Memory B cell (primary cell): Measurements from ENCODE around the gene DUSP14.
A peak's percentile ranks its signal among the peaks of the same experiment; 100 is the strongest.
"Not testable (repeated sequence)": the region's sequence is repeated elsewhere in the genome, so short reads cannot be mapped to it uniquely, and the experiment has no call there.

Experiments used
- ATAC-seq: fragments of 150-1000 bp; cut with Tn5 transposase; 2 replicates; pipeline ENCODE4 v1.10.0; 2021; ENCODE audit warnings: low read depth, mild to moderate bottlenecking, moderate library complexity
- DNase-seq, 2 donors: peaks; one replicate each; pipeline ENCODE4 v3.0.0; 2022; ENCODE audit warnings: low spot score in 2 of 2
- H3K27ac Mint-ChIP-seq: one replicate; pipeline ENCODE4 v1.8.0; 2022; ENCODE audit warnings: mild to moderate bottlenecking, moderate library complexity, mixed read lengths
- H3K27me3 Mint-ChIP-seq: one replicate; pipeline ENCODE4 v1.8.0; 2022; ENCODE audit warnings: mixed read lengths
- H3K36me3 Mint-ChIP-seq: one replicate; pipeline ENCODE4 v1.8.0; 2022; ENCODE audit warnings: mild to moderate bottlenecking, mixed read lengths
- H3K4me1 Mint-ChIP-seq: one replicate; pipeline ENCODE4 v1.8.0; 2022; ENCODE audit warnings: mixed read lengths
- H3K4me3 Mint-ChIP-seq: one replicate; pipeline ENCODE4 v1.8.0; 2022; ENCODE audit warnings: mild to moderate bottlenecking, moderate library complexity, mixed read lengths
- H3K9me3 Mint-ChIP-seq: one replicate; pipeline ENCODE4 v1.8.0; 2022; ENCODE audit warnings: mixed read lengths

DUSP14 gene

DNA sequence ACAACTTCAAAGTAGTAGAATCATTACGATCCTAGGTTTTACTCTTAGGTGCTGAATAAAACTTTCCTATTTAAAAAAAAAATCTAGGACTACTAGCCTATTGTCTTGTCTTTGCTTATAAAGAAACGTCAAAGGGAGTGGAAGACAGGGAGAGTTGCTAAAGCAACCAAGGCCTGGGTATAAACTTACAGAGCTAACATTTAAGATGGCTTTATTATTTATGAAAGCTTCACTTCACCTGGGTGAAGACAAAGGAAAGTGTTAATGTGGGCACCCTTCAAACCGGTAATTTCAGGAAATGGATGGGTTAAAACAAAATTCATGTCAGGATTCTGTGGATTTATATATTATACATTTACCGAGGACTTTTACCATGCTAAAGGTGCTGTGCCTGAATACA lies 2.5 kb downstream of the DUSP14 start:
- no peaks in the 10 kb centered on the region for H3K9me3 Mint-ChIP-seq
- H3K27me3 Mint-ChIP-seq, result no peaks in the 10 kb centered on the region
- peaks cover 14% of the 10 kb centered on the region for H3K4me1 Mint-ChIP-seq
- no peak overlapping the region for H3K4me3 Mint-ChIP-seq
- no peak for DNase-seq
- H3K27ac Mint-ChIP-seq, result no peak overlapping the region
- no peak for ATAC-seq
- no peaks in the 10 kb centered on the region for H3K36me3 Mint-ChIP-seq

DNA sequence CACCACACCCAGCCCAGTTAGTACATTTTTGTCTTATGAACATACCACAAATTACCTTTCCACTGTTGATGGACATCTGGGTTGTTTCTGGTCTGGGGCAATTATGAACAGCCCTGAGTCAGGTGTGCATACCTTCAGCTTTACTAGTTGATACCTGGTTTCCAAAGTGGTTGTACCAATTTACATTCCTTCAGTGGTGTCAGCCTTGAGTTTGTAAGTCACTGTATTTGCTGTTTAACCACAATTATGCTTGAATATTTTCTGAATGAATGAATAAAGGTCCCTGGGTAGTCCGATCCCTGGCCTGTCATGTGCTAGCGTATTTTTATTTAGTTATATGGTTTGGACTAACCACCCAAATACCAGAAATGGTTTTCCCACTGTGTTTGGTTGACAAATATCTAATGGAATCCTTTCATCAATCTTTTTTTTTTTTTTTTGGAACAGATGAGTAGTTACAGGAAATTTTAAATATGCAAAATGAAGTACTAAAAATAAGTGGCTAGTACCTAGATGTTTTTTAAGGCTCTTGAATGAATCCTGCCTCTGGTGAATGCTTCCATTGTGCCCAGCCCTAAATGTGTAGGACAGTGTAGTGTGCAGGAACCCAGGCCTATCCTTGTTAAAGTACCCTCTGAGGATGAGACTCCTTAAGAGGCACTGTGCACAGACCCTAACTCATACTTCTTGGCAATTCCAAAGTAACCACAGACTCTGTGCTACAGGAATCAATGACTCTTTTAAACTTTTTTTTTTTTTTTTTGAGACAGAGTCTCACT lies 3.7 kb downstream of the DUSP14 start:
- DNase-seq (no peak), ATAC-seq (no peak)
- no peak overlapping the region for H3K4me3 Mint-ChIP-seq
- no peak overlapping the region for H3K27ac Mint-ChIP-seq
- no peaks in the 10 kb centered on the region for H3K36me3 Mint-ChIP-seq
- H3K27me3 Mint-ChIP-seq, result no peaks in the 10 kb centered on the region
- H3K9me3 Mint-ChIP-seq, result no peaks in the 10 kb centered on the region
- H3K4me1 Mint-ChIP-seq, result peaks cover 10% of the 10 kb centered on the region

DNA sequence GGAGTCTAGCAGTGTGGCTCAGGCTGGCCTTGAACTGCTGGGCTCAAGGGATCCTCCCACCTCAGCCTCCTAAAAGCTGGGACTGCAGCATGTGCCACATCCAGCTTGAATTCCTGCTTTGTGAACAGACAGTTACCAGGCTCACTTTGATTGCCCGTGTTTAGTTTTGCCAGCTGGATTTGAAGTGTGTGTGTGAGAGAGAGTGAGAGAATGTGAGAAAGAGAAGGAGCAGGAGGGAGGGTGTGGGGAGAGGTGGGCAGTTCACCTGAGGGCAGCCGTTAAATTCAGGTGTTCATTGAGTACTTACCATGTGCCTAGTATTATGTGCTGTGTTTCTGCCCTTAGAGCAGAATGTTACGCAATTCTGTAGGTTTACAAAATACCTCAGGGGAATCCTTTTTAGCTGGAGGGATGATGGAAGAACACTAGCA lies 4.7 kb downstream of the DUSP14 start:
- Mint-ChIP-seq H3K4me1 (peaks cover 10% of the 10 kb centered on the region), H3K27me3 (no peaks in the 10 kb centered on the region), H3K4me3 (no peak overlapping the region), H3K9me3 (no peaks in the 10 kb centered on the region), H3K36me3 (no peaks in the 10 kb centered on the region), H3K27ac (no peak overlapping the region)
- no peak for DNase-seq
- ATAC-seq, result no peak

DNA sequence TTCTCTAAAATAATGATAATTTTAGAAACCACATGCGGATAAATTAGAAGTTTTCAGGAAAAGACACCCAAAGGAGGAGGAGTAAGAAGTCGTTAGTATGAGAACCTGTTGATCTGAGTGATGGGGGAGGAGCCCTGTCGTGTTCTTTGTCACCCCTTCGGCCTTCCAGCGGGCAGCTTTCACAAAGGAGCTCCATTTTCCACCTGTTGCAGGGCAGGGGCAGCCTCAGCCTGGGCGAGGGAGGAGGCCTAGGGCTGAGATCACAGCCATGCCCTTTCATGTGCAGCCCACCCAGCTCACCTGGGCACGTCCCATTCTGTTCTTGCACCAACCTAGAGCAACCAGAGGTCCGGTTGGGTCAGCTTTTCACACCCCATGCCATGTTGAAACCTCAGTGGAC lies 5.3 kb downstream of the DUSP14 start:
- Mint-ChIP-seq H3K9me3 (no peaks in the 10 kb centered on the region), H3K4me1 (peaks cover 10% of the 10 kb centered on the region), H3K4me3 (no peak overlapping the region), H3K27me3 (no peaks in the 10 kb centered on the region), H3K36me3 (no peaks in the 10 kb centered on the region), H3K27ac (no peak overlapping the region)
- ATAC-seq (no peak), DNase-seq (no peak)

DNA sequence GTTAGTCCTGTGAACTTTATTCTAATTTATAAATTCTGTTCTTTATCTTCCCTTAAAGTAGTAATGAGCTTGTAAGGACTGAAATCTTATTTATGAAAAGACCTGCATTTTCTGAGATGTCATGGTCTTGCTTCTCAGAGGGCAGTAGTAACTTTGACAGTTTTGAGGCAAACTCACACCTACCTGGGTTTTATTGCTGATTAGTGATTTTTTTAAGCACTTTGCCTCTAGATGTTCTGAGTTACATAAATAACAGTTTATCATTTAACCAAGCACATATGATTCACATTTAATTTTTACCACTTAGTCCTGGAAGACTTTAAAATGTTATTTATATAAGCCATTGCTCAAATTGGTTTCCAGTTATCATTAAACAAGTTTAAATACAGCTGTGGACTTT lies 10.7 kb downstream of the DUSP14 start:
- ATAC-seq (no peak), DNase-seq (no peak)
- Mint-ChIP-seq H3K4me1 (no peaks in the 10 kb centered on the region), H3K27me3 (no peaks in the 10 kb centered on the region), H3K9me3 (no peaks in the 10 kb centered on the region), H3K4me3 (no peak overlapping the region), H3K36me3 (no peaks in the 10 kb centered on the region), H3K27ac (no peak overlapping the region)

DNA sequence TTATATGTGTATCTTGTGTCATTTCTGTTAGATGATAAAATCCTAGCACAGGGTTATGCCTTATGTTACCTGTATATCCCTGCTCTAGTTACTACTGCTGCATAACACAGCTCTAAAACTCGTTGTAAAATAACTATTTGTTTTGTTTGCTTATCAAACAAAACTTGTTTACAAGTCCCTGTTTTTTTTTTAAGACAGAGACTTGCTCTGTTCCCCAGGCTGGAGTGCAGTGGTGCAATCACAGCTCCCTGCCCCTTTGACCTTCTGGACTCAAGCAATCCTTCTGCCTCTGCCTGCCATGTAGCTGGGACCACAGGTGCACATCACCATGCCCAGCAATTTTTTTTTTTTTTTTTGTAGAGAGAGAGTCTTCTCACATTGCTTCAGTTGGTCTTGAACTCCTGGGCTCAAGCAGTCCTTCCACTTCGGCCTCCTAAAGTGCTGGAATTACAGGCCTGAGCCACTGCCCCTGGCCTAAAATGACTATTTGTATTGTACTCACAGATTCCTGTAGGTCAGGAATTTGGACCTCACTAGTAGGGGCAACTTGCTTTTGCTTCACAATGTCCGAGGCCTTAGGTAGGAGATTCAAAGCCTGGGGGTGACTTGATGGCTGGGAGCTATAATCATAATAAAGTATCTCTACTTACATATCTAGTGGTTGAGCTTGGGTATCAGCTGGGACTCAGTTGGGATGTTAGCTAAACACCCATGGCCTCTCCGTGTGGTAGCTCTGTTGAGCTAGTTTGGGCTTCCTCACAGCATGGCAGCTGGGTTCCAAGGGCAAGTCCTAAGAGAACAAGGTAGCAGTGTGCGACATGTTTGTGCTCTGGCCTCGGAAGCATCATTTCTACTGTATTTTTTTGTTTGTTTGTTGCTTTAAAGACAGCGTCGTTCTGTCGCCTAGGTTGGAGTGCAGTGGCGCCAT lies 12.6 kb downstream of the DUSP14 start:
- no peaks in the 10 kb centered on the region for H3K9me3 Mint-ChIP-seq
- ATAC-seq, result no peak
- H3K4me1 Mint-ChIP-seq, result no peaks in the 10 kb centered on the region
- H3K27me3 Mint-ChIP-seq, result no peaks in the 10 kb centered on the region
- H3K36me3 Mint-ChIP-seq, result no peaks in the 10 kb centered on the region
- H3K4me3 Mint-ChIP-seq, result no peak overlapping the region
- no peak overlapping the region for H3K27ac Mint-ChIP-seq
- DNase-seq, result no peak

DNA sequence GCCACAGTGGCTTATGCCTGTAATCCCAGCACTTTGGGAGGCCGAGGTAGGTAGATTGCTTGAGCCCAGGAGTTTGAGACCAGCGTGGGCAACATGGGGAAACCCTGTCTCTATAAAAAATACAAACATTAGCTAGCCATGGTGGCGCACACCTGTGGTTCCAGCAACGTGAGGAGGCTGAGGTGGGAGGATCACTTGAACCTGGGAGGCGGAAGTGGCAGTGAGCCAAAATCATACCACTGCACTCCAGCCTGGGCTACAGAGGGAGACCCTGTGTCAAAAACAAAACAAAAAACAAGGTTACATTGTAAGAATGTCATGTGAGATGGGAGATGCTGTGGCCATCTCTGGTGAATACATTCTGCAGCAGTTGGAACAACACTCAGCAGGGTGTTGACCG lies 13.5 kb downstream of the DUSP14 start:
- Mint-ChIP-seq H3K36me3 (no peaks in the 10 kb centered on the region), H3K4me1 (no peaks in the 10 kb centered on the region), H3K9me3 (no peaks in the 10 kb centered on the region), H3K27me3 (no peaks in the 10 kb centered on the region), H3K27ac (no peak overlapping the region), H3K4me3 (no peak overlapping the region)
- ATAC-seq (no peak), DNase-seq (no peak)

DNA sequence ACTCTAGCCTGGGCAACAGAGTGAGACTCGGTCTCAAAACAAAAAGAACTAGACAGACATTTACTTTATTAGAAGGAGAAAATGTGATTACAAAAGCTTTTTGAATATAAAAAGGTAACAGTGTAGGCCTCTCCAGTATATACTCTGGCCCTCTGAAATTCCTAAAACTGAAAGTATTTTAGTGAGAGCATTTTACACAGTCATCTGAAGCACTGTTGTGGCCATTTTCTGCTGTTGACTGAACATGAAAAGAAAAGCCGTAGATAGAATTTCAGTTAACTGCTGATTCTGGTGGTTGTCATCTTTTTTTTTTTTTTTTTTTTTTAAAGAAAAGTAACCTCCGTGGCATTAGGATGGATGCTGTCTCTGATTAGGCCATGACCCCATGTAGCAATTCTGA lies 15.6 kb downstream of the DUSP14 start:
- ATAC-seq (no peak), DNase-seq (no peak)
- Mint-ChIP-seq H3K4me3 (no peak overlapping the region), H3K9me3 (no peaks in the 10 kb centered on the region), H3K36me3 (no peaks in the 10 kb centered on the region), H3K27ac (no peak overlapping the region), H3K4me1 (no peaks in the 10 kb centered on the region), H3K27me3 (no peaks in the 10 kb centered on the region)

DNA sequence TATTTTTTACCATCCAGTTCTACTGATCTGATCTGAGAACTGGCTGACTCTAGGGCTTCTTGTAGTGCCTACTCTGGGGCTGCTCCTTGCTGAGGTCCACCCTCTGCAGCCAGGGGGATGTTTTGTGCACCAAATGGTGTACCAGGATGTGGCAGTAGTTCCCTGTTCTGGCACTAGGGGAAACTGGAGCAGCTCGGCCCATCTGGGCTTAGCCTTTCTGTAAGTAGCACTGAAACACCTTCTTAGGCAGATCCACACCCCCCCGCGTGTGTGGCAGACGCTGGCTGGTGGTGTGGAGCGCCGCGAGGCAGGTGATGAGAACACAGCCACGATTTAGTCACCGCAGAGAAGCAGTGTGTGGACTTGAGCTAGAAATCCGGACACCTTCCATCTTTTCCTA lies 17.0 kb downstream of the DUSP14 start:
- Mint-ChIP-seq H3K36me3 (no peaks in the 10 kb centered on the region), H3K27ac (no peak overlapping the region), H3K9me3 (no peaks in the 10 kb centered on the region), H3K4me1 (peaks cover 3% of the 10 kb centered on the region), H3K27me3 (no peaks in the 10 kb centered on the region), H3K4me3 (no peak overlapping the region)
- DNase-seq (peak in 1 of 2 donors; percentile 12), ATAC-seq (peak; percentile 72)

DNA sequence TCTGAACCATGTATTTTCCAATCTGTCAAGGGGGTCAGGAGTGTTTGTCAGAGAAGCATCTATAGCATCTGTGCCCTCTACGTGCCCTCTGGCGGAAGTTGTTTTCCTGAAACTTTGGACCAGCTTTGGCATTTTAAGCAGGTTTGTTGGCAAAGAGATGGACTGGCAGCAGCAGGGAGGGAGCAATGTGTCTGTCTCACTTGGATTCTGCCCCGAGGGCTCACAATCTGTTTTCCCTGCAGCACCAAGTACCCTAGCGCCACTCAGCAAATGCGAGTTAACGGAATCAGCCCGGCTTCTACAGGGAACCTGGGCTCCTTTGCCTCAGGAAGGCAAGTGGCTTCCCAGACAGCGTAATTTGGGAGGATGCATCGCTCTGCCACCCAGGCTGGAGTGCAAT lies 17.4 kb downstream of the DUSP14 start:
- Mint-ChIP-seq H3K27me3 (no peaks in the 10 kb centered on the region), H3K27ac (no peak overlapping the region), H3K4me1 (peaks cover 3% of the 10 kb centered on the region), H3K9me3 (no peaks in the 10 kb centered on the region), H3K36me3 (no peaks in the 10 kb centered on the region), H3K4me3 (no peak overlapping the region)
- no peak for DNase-seq
- no peak for ATAC-seq

DNA sequence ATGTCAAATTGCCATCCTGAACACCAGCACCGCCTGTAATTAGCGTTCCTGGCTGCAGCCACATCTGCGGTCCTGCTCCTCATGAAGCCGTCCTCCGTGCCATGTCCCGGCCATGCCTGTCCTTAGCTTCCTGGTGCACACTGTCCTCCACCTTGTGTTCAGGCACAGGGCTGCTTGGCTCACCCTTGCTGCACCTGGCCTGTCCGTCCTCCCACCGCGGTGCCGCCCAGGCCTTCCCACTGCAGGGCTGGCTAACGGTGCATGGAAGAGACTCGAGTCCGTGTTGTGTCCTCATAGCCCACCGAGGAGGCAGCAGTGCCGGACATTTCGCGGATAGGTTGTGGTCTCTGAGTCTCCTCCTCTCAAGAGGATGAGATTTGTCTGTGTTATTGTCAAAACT lies 20.4 kb downstream of the DUSP14 start:
- H3K27me3 Mint-ChIP-seq, result no peaks in the 10 kb centered on the region
- ATAC-seq (no peak), DNase-seq (no peak)
- H3K9me3 Mint-ChIP-seq, result no peaks in the 10 kb centered on the region
- no peak overlapping the region for H3K27ac Mint-ChIP-seq
- H3K4me1 Mint-ChIP-seq, result peaks cover 3% of the 10 kb centered on the region
- H3K36me3 Mint-ChIP-seq, result peaks cover 3% of the 10 kb centered on the region
- no peak overlapping the region for H3K4me3 Mint-ChIP-seq

DNA sequence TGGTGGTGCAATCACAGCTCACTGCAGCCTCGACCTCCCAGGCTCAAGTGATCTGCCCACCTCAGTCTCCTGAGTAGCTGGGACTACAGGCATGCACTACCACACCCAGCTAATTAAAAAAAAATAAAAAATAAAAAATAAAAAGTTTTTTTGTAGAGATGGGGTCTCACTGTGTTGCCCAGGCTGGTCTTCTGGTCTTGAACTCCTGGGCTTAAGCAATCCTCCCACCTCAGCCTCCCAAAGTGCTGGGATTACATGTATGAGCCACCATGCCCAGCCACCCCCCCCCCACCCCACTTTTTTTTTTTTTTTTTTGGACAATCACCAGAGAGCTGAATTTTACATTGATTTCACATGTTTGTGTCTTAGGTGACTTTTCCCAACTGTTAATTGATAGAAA lies 22.0 kb downstream of the DUSP14 start:
- H3K4me3 Mint-ChIP-seq, H3K27me3 Mint-ChIP-seq, H3K27ac Mint-ChIP-seq: not testable (repeated sequence)

DNA sequence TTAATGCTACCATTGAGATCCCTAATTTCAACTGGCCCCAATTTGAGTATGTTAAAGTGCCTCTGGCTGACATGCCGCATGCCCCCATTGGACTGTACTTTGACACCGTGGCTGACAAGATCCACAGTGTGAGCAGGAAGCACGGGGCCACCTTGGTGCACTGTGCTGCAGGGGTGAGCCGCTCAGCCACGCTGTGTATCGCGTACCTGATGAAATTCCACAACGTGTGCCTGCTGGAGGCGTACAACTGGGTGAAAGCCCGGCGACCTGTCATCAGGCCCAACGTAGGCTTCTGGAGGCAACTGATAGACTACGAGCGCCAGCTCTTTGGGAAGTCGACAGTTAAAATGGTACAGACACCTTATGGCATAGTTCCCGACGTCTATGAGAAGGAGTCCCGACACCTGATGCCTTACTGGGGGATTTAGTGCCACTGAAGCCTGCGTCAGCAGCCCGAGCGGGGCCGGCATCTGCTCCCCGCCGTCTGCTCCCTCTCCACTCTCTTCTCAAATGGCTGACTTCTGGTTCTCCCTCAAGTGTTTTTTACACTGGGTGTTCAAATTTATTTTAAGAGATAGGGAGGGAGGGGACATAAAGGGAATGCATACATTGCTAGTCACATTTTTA lies 22.9 kb downstream of the DUSP14 start:
- Mint-ChIP-seq H3K27ac (no peak overlapping the region), H3K4me3 (no peak overlapping the region), H3K27me3 (no peaks in the 10 kb centered on the region), H3K4me1 (peaks cover 3% of the 10 kb centered on the region), H3K36me3 (peaks cover 5% of the 10 kb centered on the region), H3K9me3 (no peaks in the 10 kb centered on the region)
- DNase-seq (no peak), ATAC-seq (no peak)

More for the DNA sequence above, 22.0 kb downstream of the DUSP14 start:
- not testable (repeated sequence) for DNase-seq, H3K4me1 Mint-ChIP-seq, H3K36me3 Mint-ChIP-seq, ATAC-seq, H3K9me3 Mint-ChIP-seq

DNA sequence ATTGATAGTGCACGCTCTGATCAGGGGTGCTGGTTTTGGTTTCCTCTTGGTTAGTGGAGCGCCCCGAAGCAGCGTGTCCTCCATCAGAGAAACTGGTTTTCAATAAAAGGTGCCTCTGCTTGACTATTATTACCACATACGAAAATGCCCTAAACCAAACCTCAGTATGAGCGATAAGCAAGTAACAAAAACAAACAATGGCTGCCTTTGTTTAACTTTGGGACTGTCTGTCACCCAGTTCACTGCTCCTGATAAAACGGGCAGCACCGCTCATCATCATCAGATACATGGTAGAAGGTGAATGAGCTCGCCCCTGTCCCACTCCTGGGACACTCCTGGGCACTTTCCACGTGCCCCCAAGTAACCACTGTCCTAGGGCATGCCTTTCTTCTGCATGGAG lies 24.0 kb downstream of the DUSP14 start:
- Mint-ChIP-seq H3K36me3 (peaks cover 10% of the 10 kb centered on the region), H3K4me1 (peaks cover 3% of the 10 kb centered on the region), H3K4me3 (no peak overlapping the region), H3K9me3 (no peaks in the 10 kb centered on the region), H3K27me3 (no peaks in the 10 kb centered on the region), H3K27ac (no peak overlapping the region)
- ATAC-seq (no peak), DNase-seq (no peak)
